Measurements from ENCODE around the gene SERPINI1. TPM values are rescaled to one million over a fixed set of nuclear protein-coding genes. Genes with fewer than 3 reads are reported as not detected.

Gene SERPINI1
- total and polyA plus RNA-seq, 3 donors from 2014 or later: 13.3 to 24.0 (median 17.6) TPM

GRCh38 chr3:167872941-167873340, 137.4 kb downstream of the SERPINI1 start:
- no peaks in the 10 kb centered on the region for H3K36me3 ChIP-seq (ENCODE audit: low read depth, missing control alignments)
- no peak for TF ChIP-seq CTCF (IDR thresholded peaks at IDR 0.05)
- TF ChIP-seq POLR2A (IDR thresholded peaks at IDR 0.05): no peak
- H3K9me3 ChIP-seq: no peaks in the 10 kb centered on the region
- H3K27ac ChIP-seq: no peak overlapping the region
- DNase-seq: no peak
- H3K4me3 ChIP-seq: no peak overlapping the region
- intact Hi-C loops (cut with DNase I; ENCODE audit: low total_unique reads): no loop called here
- 73% methylated on average over 1 of the region's 1 CpG for WGBS, 2 donors
- no peaks in the 10 kb centered on the region for H3K27me3 ChIP-seq
- no peaks in the 10 kb centered on the region for H3K4me1 ChIP-seq

GRCh38 chr3:167874671-167875372, 139.3 kb downstream of the SERPINI1 start:
- TF ChIP-seq CTCF (IDR thresholded peaks at IDR 0.05) (no peak), POLR2A (IDR thresholded peaks at IDR 0.05) (no peak)
- no peaks in the 10 kb centered on the region for H3K36me3 ChIP-seq (ENCODE audit: low read depth, missing control alignments)
- H3K4me3 ChIP-seq: no peak overlapping the region
- no peak overlapping the region for H3K27ac ChIP-seq
- intact Hi-C loops (cut with DNase I; ENCODE audit: low total_unique reads): no loop called here
- no peaks in the 10 kb centered on the region for H3K27me3 ChIP-seq
- no peaks in the 10 kb centered on the region for H3K4me1 ChIP-seq
- H3K9me3 ChIP-seq: no peaks in the 10 kb centered on the region
- no peak for DNase-seq

Small RNA genes lying within 50 kb of the gene (small RNA-seq; reads per million reads assigned to genes)
- gene HMGN1P8: 0 reads per million in 2 donors

Other genes starting within 250 kb of the SERPINI1 start
- gene WDR49, start 81.8 kb upstream of the SERPINI1 start, total RNA-seq: under 1 TPM; 0.55 to 0.93 TPM
- 0.83 TPM for gene WDR49, start 81.8 kb upstream of the SERPINI1 start, polyA plus RNA-seq (ENCODE audit: insufficient read depth, low read depth, low replicate concordance)
- gene PDCD10, start 829 bp upstream of the SERPINI1 start, total RNA-seq: 10 to 100 TPM; 59.4 to 64.7 TPM
- gene PDCD10, start 829 bp upstream of the SERPINI1 start, polyA plus RNA-seq (ENCODE audit: insufficient read depth, low read depth, low replicate concordance): 62.8 TPM

All from testis (tissue), 3 donors.